CD4-positive, alpha-beta T cell treated with Interleukin-6 at 100 ng/mL for 8 hours (primary cell): ENCODE results near the gene IRF1.
"Not testable (repeated sequence)": the region's sequence is repeated elsewhere in the genome, so short reads cannot be mapped to it uniquely, and the experiment has no call there.

Source experiments
- DNase-seq: peaks from one replicate; pipeline ENCODE4 v3.0.0-alpha.2; 2020; ENCODE audit warnings: mixed read lengths, low spot score

The IRF1 gene

GRCh38 chr5:132490484-132491367, at the start of gene IRF1:
TSS of gene IRF1 (minus strand) at chr5:132490773. CDS start at chr5:132489478, 1,295 bp downstream.
- DNase-seq = peak; percentile 96

DNA sequence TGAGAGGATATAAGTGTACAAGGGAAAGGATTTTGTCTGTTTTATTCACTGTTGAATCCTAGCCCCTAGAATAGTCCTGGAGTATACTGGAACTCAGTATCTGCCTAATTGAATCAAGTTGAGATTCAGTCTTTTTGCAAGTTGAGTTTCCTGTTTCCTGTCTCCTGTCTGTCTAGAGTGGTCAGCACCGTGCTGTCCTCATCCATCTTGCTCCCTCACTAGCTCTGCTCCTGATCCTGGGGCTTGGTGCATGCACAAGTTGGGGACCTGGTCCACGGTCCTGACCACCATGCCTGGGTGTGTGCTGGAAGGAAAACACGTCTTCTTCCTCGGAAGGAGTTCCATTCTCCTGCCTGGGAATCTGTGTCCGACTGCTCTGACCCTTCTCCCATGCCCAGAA, 49.6 kb upstream of the IRF1 start:
- no peak for DNase-seq

DNA sequence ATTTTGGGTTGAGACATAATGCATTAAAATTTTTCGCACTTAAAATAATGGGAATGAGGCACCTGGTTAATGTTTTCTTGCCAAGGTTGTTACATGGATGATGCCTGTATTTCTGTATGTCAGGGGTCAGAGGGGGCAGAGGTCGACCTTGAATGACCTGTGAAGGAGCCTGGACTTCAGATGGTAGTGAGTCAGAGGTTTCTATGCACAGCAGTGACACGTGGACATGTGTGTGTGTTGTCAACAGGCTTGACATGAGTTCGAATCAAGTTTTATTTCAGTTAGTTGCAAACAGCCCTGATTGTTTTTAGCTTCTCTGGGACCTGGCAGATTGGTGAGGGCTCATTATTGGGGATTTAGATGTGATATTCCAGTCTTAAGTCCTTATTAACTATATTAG, 49.1 kb upstream of the IRF1 start:
- no peak for DNase-seq

GRCh38 chr5:132530946-132531345, 40.4 kb upstream of the IRF1 start:
- no peak for DNase-seq

GRCh38 chr5:132528866-132529634, 38.5 kb upstream of the IRF1 start:
- DNase-seq = peak; percentile 8

- no peak for DNase-seq
Observed at GRCh38 chr5:132528021-132528420, 37.4 kb upstream of the IRF1 start.

DNA sequence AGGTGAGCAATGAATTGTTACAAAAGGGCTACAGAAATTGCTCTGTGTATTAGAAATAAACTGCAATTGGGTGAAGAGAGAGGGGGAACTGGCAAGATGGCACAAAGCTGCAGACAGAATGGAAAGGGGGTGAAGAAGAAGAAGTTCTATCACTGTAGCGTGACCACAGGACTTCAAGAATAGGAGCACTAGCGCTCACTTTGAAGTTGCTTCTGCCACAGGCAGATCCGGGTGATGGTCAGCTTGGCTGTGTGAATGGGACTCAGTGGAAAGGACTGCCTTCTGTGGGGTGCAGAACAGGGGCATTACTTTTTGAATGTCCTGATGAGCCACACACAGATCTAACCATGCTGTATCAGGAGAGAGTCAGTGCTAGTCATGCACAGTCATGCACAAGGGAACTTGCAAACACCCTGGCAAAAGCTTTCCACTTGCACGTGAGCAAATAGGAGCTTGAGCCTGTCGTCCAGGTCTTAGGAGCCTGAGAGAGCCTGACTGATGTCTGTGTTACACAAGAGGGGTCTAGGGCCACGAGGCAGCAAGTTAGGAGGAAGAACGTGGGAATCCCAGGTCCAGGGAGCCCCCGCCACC, 36.5 kb upstream of the IRF1 start:
- no peak for DNase-seq

DNA sequence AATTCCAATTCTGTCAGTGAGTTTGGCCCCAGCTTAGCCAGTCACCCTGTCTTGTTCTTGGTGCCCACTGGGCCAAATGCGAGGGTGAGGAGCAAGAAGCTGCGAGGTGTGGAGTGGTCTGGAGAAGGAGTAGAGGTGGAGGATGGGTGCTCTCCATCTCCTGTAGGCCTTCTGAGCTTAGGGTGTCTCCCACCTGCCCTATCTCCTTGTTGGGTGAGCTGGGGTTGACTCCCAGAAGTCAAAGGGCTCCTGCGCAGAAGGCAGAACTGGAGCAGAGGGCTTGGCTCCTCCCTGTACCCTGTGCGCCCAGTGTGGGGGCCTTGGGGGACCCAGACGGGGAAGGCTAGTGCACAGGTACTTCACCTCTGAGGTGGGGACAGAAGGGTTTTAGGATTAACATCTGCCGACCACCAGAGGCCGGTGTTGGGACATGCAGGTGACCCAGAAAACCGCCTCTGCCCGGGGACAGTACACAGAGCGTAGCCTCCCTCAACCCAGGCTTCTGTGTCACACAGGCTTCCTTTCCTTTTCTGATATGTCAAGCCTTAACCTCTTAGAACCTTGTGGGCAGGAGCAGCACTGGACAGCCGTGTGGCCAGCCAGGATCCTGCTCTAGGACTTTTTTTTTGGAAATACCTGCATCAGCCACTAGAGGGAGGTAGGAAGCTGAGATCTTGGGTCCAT, 35.9 kb upstream of the IRF1 start:
- DNase-seq = peak; percentile 30

GRCh38 chr5:132525299-132525724, 34.7 kb upstream of the IRF1 start:
- DNase-seq = no peak

DNA sequence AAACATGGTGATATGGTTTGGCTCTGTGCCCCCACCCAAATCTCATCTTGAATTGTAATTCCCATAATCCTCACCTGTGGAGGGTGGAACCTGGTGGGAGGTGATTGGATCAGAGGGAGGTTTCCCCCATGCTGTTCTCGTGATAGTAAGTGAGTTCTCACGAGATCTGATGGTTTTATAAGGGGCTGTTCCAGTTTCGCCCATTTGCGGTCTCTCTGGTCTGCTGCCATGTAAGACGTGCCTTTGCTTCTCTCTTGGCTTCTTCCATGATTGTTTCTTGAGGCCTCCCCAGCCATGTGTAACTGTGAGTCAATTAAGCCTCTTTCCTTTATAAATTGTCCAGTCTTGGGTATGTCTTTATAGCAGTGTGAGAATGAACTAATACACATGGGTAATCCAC, 34.3 kb upstream of the IRF1 start:
- DNase-seq = not testable (repeated sequence)

DNA sequence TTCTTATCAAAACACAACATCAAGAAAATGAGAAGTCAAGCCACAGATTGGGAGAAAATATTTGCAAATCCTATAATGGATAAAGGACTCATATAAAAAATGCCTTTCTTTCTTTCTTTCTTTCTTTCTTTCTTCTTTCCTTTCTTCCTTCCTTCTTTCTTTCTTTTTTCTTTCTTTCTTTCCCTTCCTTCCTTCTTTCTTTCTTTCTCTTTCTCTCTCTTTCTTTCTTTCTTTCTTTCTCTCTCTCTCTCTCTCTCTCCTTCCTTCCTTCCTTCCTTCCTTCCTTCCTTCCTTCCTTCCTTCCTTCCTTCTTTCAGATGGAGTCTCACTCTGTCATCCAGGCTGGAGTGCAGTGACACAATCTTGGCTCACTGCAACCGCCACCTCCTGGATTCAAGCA, 31.5 kb upstream of the IRF1 start:
- not testable (repeated sequence) for DNase-seq

DNA sequence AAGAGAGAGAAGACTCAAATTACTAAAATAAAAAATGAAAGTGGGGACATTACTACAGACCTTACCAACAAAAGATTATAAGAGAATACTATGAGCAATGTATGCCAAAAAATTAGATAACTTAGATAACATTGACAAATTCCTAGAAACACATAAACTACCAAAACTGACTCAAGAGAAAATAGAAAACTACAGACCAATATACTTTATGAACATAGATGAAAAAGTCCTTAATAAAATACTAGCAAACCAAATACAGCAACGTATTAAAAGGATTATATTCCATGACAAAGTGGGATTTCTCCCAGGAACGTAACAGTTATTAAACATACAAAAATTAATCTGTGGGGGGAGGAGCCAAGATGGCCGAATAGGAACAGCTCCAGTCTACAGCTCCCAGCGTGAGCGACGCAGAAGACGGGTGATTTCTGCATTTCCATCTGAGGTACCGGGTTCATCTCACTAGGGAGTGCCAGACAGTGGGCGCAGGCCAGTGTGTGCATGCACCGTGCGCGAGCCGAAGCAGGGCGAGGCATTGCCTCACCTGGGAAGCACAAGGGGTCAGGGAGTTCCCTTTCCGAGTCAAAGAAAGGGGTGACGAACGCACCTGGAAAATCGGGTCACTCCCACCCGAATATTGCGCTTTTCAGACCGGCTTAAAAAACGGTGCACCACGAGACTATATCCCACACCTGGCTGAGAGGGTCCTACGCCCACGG, 23.2 kb upstream of the IRF1 start:
- DNase-seq = not testable (repeated sequence)

DNA sequence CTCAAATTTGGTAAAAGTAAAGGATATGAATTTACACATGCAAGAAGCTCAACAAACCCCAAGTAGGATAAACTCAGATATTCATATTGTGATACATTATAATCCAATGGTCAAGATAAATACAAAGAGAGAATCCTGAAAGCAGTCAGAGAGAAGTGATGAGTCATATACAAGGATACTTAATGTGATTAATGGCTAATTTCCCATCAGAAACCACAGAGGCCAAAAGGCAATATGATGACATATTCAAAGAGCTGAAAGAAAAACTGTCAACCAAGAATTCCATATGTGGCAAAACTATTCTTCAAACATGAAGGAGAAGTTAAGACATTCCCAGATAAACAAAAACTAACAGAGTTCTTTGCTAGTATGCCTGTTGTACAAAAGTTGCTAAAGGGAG, 19.5 kb upstream of the IRF1 start:
- no peak for DNase-seq

GRCh38 chr5:132506094-132506692, 15.6 kb upstream of the IRF1 start:
- no peak for DNase-seq

DNA sequence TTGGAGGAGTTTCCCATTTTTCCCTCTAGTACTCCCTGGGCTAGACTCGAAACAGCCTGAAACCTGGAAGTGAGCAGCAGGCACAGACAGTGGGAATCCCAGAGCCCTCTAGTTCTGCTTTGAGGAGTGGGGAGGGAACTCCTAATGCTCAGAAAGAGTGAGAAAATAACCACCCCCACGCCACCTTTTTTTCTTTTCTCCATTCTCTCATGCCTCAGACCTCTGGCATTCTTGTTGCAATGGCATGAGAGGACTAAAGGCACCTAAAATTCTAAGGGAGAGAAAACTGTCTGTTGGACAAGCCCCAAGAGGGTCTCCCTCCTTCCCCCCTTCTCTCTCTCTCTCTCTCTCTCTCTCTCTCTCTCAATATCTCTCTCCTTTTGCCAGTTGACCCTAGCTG, 15.1 kb upstream of the IRF1 start:
- no peak for DNase-seq

GRCh38 chr5:132504746-132505145, 14.2 kb upstream of the IRF1 start:
- no peak for DNase-seq

DNA sequence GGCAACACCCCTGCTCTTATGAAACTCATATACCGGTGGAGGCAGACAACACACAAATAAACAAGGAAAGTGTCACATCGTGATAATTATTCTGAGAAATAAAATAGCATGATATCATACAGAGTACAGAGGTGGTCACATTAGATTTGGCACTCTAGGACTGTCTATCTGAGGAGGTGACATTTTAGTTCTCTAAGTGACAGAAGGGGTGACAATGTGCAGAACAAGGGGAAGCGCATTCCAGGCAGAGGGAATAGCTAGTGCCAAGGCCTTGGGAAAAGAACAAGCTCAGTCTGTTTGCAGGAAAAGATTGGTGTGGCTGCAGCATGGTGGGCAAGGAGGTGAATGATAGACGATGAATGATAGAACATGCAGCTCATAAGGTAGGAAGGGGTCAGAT, 12.7 kb upstream of the IRF1 start:
- no peak for DNase-seq

GRCh38 chr5:132501961-132502931, 11.7 kb upstream of the IRF1 start:
- DNase-seq = no peak

DNA sequence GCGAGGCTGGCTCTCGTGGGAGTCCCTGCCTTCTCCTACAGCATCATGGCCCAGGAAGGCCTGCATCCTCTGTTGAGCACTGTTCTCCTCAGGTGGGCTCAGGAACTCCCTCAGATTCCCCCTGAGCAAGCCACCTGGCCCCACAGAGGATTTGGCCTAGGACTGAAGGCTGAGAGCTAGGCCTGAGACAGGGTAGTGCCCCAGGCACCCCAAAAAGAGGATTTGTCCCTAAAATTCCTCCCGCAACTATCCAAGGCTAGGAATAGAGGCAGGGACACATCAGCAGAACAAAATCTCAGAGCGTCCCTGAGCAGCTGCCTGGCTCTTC, 11.0 kb upstream of the IRF1 start:
- DNase-seq = no peak
